ENCODE results near the gene UGT1A1. TPM values are rescaled to one million over a fixed set of nuclear protein-coding genes. Genes with fewer than 3 reads are reported as not detected.

Gene UGT1A1
- total RNA-seq, 4 donors from 2014 or later: 2.3 to 7.1 (median 3.4) TPM

DNA sequence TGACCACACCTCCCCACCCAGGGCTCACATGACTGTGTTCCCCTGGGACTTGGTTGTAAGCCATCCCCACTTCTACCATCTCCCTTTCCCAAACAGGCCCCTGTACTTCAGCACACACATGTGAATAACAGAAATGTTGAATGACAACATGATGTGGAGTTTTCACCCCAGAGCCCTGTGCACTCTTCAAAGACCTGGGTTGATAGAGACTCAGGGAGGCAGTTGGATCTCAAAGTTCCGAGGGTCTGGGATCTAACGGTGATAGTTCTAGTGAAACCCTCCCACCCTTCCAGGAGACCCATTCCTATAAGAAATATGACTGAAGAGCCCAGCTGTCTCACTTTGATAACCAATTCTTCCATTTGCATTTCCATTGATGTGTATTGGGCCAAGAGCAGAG lies 18.0 kb downstream of the UGT1A1 start, which contains the start of gene MROH2A:
Gene MROH2A, plus strand, starts transcription at position 301 of the 400 bp plus-strand sequence. CDS start 1,029 bp downstream, outside the sequence.
- Histone ChIP-seq H3K9me3 (peaks cover 0 to 20% (median 0%) of the 10 kb centered on the region in 3 donors), H3K4me3 (no peak within 1 kb of the TSS), H3K27me3 (peaks cover 0 to 4% (median 0%) of the 10 kb centered on the region in 4 donors), H3K4me1 (no peaks in the 10 kb centered on the region), H3K27ac (no peak within 1 kb of the TSS), H3K36me3 (peaks cover 0 to 20% (median 0%) of the 10 kb centered on the region in 3 donors)
- intact Hi-C loops (cut with DNase I): no loop called here
- 79 to 90% methylated on average over 2 of the region's 2 CpGs for WGBS, 2 donors
- no peak for DNase-seq
- no peak for TF ChIP-seq POLR2A (IDR thresholded peaks at IDR 0.05)
- TF ChIP-seq, protein P1, sequence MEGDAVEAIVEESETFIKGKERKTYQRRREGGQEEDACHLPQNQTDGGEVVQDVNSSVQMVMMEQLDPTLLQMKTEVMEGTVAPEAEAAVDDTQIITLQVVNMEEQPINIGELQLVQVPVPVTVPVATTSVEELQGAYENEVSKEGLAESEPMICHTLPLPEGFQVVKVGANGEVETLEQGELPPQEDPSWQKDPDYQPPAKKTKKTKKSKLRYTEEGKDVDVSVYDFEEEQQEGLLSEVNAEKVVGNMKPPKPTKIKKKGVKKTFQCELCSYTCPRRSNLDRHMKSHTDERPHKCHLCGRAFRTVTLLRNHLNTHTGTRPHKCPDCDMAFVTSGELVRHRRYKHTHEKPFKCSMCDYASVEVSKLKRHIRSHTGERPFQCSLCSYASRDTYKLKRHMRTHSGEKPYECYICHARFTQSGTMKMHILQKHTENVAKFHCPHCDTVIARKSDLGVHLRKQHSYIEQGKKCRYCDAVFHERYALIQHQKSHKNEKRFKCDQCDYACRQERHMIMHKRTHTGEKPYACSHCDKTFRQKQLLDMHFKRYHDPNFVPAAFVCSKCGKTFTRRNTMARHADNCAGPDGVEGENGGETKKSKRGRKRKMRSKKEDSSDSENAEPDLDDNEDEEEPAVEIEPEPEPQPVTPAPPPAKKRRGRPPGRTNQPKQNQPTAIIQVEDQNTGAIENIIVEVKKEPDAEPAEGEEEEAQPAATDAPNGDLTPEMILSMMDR (IDR thresholded peaks at IDR 0.05): no peak

DNA sequence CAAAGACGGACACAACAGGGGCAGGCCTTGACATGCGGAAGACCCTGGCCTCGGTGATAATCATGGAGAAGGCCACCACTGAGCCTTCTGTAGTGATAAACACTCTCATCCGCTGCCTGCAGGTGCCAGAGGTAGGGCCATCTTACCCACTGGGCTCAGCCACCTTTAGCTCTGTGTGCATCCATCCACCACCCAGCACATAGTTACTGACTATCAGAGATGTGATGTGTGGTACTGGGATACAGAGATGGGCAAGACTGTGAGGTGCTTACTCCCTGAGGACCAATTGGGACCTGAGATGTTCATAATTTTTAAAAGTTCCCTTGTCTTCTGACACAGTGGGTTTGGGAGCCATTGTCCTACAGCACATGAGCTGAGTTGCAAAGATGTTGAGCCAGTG lies 19.7 kb downstream of the UGT1A1 start:
- no peaks in the 10 kb centered on the region for H3K4me1 ChIP-seq
- 90% methylated on average over 2 of the region's 4 CpGs; no CpG with 5 or more reads in 1 of the 2 donors for WGBS, 2 donors
- H3K4me3 ChIP-seq: no peak overlapping the region
- DNase-seq: no peak
- intact Hi-C loops (cut with DNase I): no loop called here
- no peak overlapping the region for H3K27ac ChIP-seq
- H3K9me3 ChIP-seq: peaks cover 0 to 20% (median 0%) of the 10 kb centered on the region in 3 donors
- peaks cover 0 to 5% (median 0%) of the 10 kb centered on the region in 3 donors for H3K36me3 ChIP-seq
- TF ChIP-seq, protein P1 (IDR thresholded peaks at IDR 0.05): no peak
- TF ChIP-seq POLR2A (IDR thresholded peaks at IDR 0.05): no peak
- peaks cover 0 to 9% (median 0%) of the 10 kb centered on the region in 4 donors for H3K27me3 ChIP-seq

GRCh38 chr2:233780771-233781170 lies 20.7 kb downstream of the UGT1A1 start:
- 84 to 92% methylated on average over 4 of the region's 4 CpGs for WGBS, 2 donors
- peaks cover 0 to 12% (median 0%) of the 10 kb centered on the region in 3 donors for H3K9me3 ChIP-seq
- intact Hi-C loops (cut with DNase I): no loop called here
- TF ChIP-seq POLR2A (IDR thresholded peaks at IDR 0.05): no peak
- TF ChIP-seq, protein P1 (IDR thresholded peaks at IDR 0.05): no peak
- H3K27ac ChIP-seq: no peak overlapping the region
- no peak overlapping the region for H3K4me3 ChIP-seq
- H3K27me3 ChIP-seq: peaks cover 0 to 11% (median 0%) of the 10 kb centered on the region in 4 donors
- no peaks in the 10 kb centered on the region for H3K36me3 ChIP-seq
- no peaks in the 10 kb centered on the region for H3K4me1 ChIP-seq
- DNase-seq: no peak

DNA sequence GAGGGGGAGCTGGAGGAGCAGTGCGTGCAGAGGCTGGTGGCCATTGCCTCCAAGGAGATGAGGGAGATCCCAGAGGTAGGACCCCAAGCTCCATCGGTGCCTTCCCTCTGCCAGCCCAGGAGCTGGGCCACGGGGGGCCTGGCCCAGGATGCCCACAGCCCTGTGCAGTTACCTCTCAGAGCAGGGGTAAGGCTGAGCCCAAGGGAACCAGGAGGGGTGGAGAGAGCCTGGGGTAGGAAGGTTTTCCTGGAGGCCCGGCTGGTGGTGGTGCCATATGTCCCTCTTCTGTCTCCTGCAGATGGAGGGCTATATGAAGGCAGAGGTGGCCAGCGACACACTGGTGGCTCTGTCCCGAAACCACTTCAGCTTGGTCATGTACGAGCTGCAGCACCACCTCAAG lies 29.5 kb downstream of the UGT1A1 start:
- TF ChIP-seq, protein P1 (IDR thresholded peaks at IDR 0.05): no peak
- no peak for TF ChIP-seq POLR2A (IDR thresholded peaks at IDR 0.05)
- WGBS, 2 donors: 91 to 95% methylated on average over 5 to 6 of the region's 7 CpGs
- Histone ChIP-seq H3K27ac (no peak overlapping the region), H3K4me1 (no peaks in the 10 kb centered on the region), H3K9me3 (no peaks in the 10 kb centered on the region), H3K36me3 (no peaks in the 10 kb centered on the region), H3K27me3 (peaks cover 0 to 4% (median 0%) of the 10 kb centered on the region in 4 donors), H3K4me3 (no peak overlapping the region)
- intact Hi-C loops (cut with DNase I): no loop called here
- no peak for DNase-seq

GRCh38 chr2:233791151-233791882 lies 31.2 kb downstream of the UGT1A1 start:
- WGBS, 2 donors: 77 to 79% methylated on average over 18 of the region's 18 CpGs
- DNase-seq: no peak
- TF ChIP-seq, protein P1 (IDR thresholded peaks at IDR 0.05): no peak
- TF ChIP-seq POLR2A (IDR thresholded peaks at IDR 0.05): no peak
- Histone ChIP-seq H3K9me3 (no peaks in the 10 kb centered on the region), H3K4me3 (no peak overlapping the region), H3K4me1 (no peaks in the 10 kb centered on the region), H3K27me3 (no peaks in the 10 kb centered on the region), H3K36me3 (no peaks in the 10 kb centered on the region), H3K27ac (no peak overlapping the region)
- intact Hi-C loops (cut with DNase I): no loop called here

Data from esophagus squamous epithelium (tissue), 5 donors.